ENCODE data around the gene CEP350. TPM values are rescaled to one million over a fixed set of nuclear protein-coding genes. Genes with fewer than 3 reads are reported as not detected.

CEP350 gene
- polyA plus RNA-seq, 3 donors, result 6.7 to 19.8 (median 9.0) TPM

GRCh38 chr1:180070286-180070685, 115.7 kb downstream of the CEP350 start:
- Mint-ChIP-seq H3K27me3 (ENCODE audit: low read depth in 3 of 3) (peaks cover 0 to 1% (median 0%) of the 10 kb centered on the region in 3 donors), H3K4me1 (no peaks in the 10 kb centered on the region), H3K9me3 (no peaks in the 10 kb centered on the region), H3K36me3 (peaks cover 63 to 76% of the 10 kb centered on the region in 2 donors), H3K27ac (no peak overlapping the region), H3K4me3 (no peak overlapping the region)
- H3K4me3 ChIP-seq (replicated peaks in 1 of 3; ENCODE audit: low read depth in 2 of 3, low read length in 3 of 3), result no peak overlapping the region
- intact Hi-C loops (cut with micrococcal nuclease), result no loop called here
- WGBS (ENCODE audit: insufficient coverage), result 100% methylated on average over 4 of the region's 6 CpGs
- no peak overlapping the region for H3K27ac ChIP-seq (ENCODE audit: low read depth in 1 of 2, low read length in 2 of 2)
- peaks cover 90 to 99% of the 10 kb centered on the region in 2 donors for H3K36me3 ChIP-seq (replicated peaks in 1 of 2; ENCODE audit: control insufficient read depth in 1 of 2, insufficient read depth in 2 of 2, low read length in 2 of 2)
- no peaks in the 10 kb centered on the region for H4K20me1 ChIP-seq (ENCODE audit: insufficient read depth, low read length)
- no peaks in the 10 kb centered on the region for H3K79me2 ChIP-seq (ENCODE audit: insufficient read depth, low read length)
- no peak for TF ChIP-seq CTCF (IDR thresholded peaks at IDR 0.05)
- H3K4me2 ChIP-seq (replicated peaks; ENCODE audit: extremely low read depth, low read length, poor library complexity, severe bottlenecking), result no peak overlapping the region
- H3K9ac ChIP-seq (ENCODE audit: insufficient read depth, low read length, poor library complexity, severe bottlenecking), result no peak overlapping the region
- H3K9me3 ChIP-seq (replicated peaks in 1 of 2; ENCODE audit: control insufficient read depth in 1 of 2, insufficient read depth in 1 of 2, low read length in 2 of 2), result no peaks in the 10 kb centered on the region
- no peak overlapping the region for H2AFZ ChIP-seq (ENCODE audit: insufficient read depth, low read depth, low read length, poor library complexity, severe bottlenecking)
- H3K27me3 ChIP-seq (ENCODE audit: control insufficient read depth in 2 of 2, insufficient read depth in 2 of 2, low read length in 2 of 2), result no peaks in the 10 kb centered on the region
- no peak for DNase-seq
- no peaks in the 10 kb centered on the region for H3K4me1 ChIP-seq (ENCODE audit: control insufficient read depth in 1 of 2, insufficient read depth in 2 of 2, low read length in 2 of 2)

- peaks cover 69 to 80% of the 10 kb centered on the region in 2 donors for H3K36me3 Mint-ChIP-seq
- no peak for TF ChIP-seq CTCF (IDR thresholded peaks at IDR 0.05)
- H3K4me1 ChIP-seq (ENCODE audit: control insufficient read depth in 1 of 2, insufficient read depth in 2 of 2, low read length in 2 of 2), result no peaks in the 10 kb centered on the region
- H3K27me3 ChIP-seq (ENCODE audit: control insufficient read depth in 2 of 2, insufficient read depth in 2 of 2, low read length in 2 of 2), result no peaks in the 10 kb centered on the region
- no peak overlapping the region for H3K9ac ChIP-seq (ENCODE audit: insufficient read depth, low read length, poor library complexity, severe bottlenecking)
- no peaks in the 10 kb centered on the region for H3K79me2 ChIP-seq (ENCODE audit: insufficient read depth, low read length)
- no peaks in the 10 kb centered on the region for H3K9me3 Mint-ChIP-seq
- H3K4me1 Mint-ChIP-seq, result no peaks in the 10 kb centered on the region
- peaks cover 90 to 100% of the 10 kb centered on the region in 2 donors for H3K36me3 ChIP-seq (replicated peaks in 1 of 2; ENCODE audit: control insufficient read depth in 1 of 2, insufficient read depth in 2 of 2, low read length in 2 of 2)
- H3K4me2 ChIP-seq (replicated peaks; ENCODE audit: extremely low read depth, low read length, poor library complexity, severe bottlenecking), result no peak overlapping the region
- no peak overlapping the region for H3K27ac Mint-ChIP-seq
- peaks cover 0 to 1% (median 0%) of the 10 kb centered on the region in 3 donors for H3K27me3 Mint-ChIP-seq (ENCODE audit: low read depth in 3 of 3)
- no peak for DNase-seq
- intact Hi-C loops (cut with micrococcal nuclease), result no loop called here
- H3K4me3 Mint-ChIP-seq, result no peak overlapping the region
- H4K20me1 ChIP-seq (ENCODE audit: insufficient read depth, low read length), result no peaks in the 10 kb centered on the region
- no peak overlapping the region for H3K27ac ChIP-seq (ENCODE audit: low read depth in 1 of 2, low read length in 2 of 2)
- H3K9me3 ChIP-seq (replicated peaks in 1 of 2; ENCODE audit: control insufficient read depth in 1 of 2, insufficient read depth in 1 of 2, low read length in 2 of 2), result no peaks in the 10 kb centered on the region
- no CpG with 5 or more reads among the region's 5 CpGs for WGBS (ENCODE audit: insufficient coverage)
- H2AFZ ChIP-seq (ENCODE audit: insufficient read depth, low read depth, low read length, poor library complexity, severe bottlenecking), result no peak overlapping the region
- H3K4me3 ChIP-seq (replicated peaks in 1 of 3; ENCODE audit: low read depth in 2 of 3, low read length in 3 of 3), result no peak overlapping the region
These were observed 117.1 kb downstream of the CEP350 start for GRCh38 chr1:180071759-180072158.

All from CD14-positive monocyte (primary cell).